Panc1 (cell line): ENCODE results near the gene MINDY4. TPM values are rescaled to one million over a fixed set of nuclear protein-coding genes. Genes with fewer than 3 reads are reported as not detected.

Experiments
- ATAC-seq: fragments of 200-7000 bp; cut with Tn5 transposase; 2 replicates; pipeline ENCODE4 v1.9.1; 2020; ENCODE audit warnings: mild to moderate bottlenecking, moderate library complexity
- BruUV-seq: library from RNA; stranded (reverse); fragments of 400-500 nt; replicated peaks from 2 replicates; lab custom pipeline; 2021; lab: Mats Ljungman, UMichigan
- CTCF ChIA-PET: fragments of 300-600 bp; sonication (Branson Sonifier 250); formaldehyde crosslinking; loops from one replicate; lab custom pipeline; 2022; ENCODE audit warnings: antibody characterized with exemption; lab: Charles Lee
- POLR2A ChIA-PET: fragments of 300-600 bp; sonication (Branson Sonifier 250); formaldehyde crosslinking; loops from one replicate; lab custom pipeline; 2022; ENCODE audit warnings: antibody characterized with exemption; lab: Charles Lee
- DNase-seq: peaks from one replicate; pipeline ENCODE4 v3.0.0-alpha.2; 2010; ENCODE audit warnings: low read depth, low spot score
- H3K27ac ChIP-seq: 2 replicates; pipeline ENCODE4 v1.5.1; 2011; ENCODE audit warnings: mild to moderate bottlenecking, low read length, inconsistent platforms
- H3K27me3 ChIP-seq: fragments of 200-500 bp; sonication (Bioruptor generic); 2 replicates; pipeline ENCODE4 v1.6.0; 2014; ENCODE audit warnings: low read length, inconsistent platforms; ENCODE audit not compliant: control insufficient read depth, insufficient read depth
- H3K36me3 ChIP-seq: fragments of 200-500 bp; sonication (Bioruptor generic); 2 replicates; pipeline ENCODE4 v1.5.1; 2014; ENCODE audit warnings: inconsistent platforms, mild to moderate bottlenecking, low read length, moderate library complexity; ENCODE audit not compliant: control insufficient read depth, insufficient read depth
- H3K4me1 ChIP-seq: 2 replicates; pipeline ENCODE4 v1.5.1; 2011; ENCODE audit warnings: inconsistent platforms, mild to moderate bottlenecking, low read length, moderate library complexity; ENCODE audit not compliant: control insufficient read depth, insufficient read depth
- H3K4me3 ChIP-seq, 2 experiments: 2 replicates each; pipeline ENCODE4 v1.5.1; 2011 to 2012; ENCODE audit warnings: low read depth in 2 of 2, low read length in 2 of 2, mild to moderate bottlenecking in 2 of 2, inconsistent platforms in 1 of 2, moderate library complexity in 1 of 2
- H3K9me3 ChIP-seq: fragments of 200-500 bp; sonication (Bioruptor generic); 2 replicates; pipeline ENCODE4 v1.5.1; 2014; ENCODE audit warnings: low read depth, mild to moderate bottlenecking, inconsistent platforms, low read length, moderate library complexity; ENCODE audit not compliant: control insufficient read depth, insufficient read depth
- POLR2AphosphoS5 ChIP-seq: IDR thresholded peaks from 2 replicates; pipeline ENCODE4 v1.6.1; 2012; ENCODE audit warnings: mild to moderate bottlenecking, low read depth, low read length, moderate library complexity
- SIN3A ChIP-seq: IDR thresholded peaks from 2 replicates; pipeline ENCODE4 v1.6.1; 2012; ENCODE audit warnings: low read depth, mild to moderate bottlenecking, low read length, moderate library complexity, borderline replicate concordance; ENCODE audit not compliant: insufficient read depth
- TCF7L2 ChIP-seq: IDR thresholded peaks from 2 replicates; pipeline ENCODE4 v1.6.1; 2011; ENCODE audit warnings: mild to moderate bottlenecking, low read depth, low read length, inconsistent platforms
- in situ Hi-C: cut with HindIII; loops from 2 replicates; pipeline ENCODE4 v1.10.0; 2016; ENCODE audit warnings: low sequenced_read_pairs, low pct_unique_long_range_greater_than_20kb
- intact Hi-C: fragments of 100-400 bp; cut with micrococcal nuclease; formaldehyde crosslinking; loops from one replicate; pipeline ENCODE4 v1.10.0; 2022; ENCODE audit not compliant: unreplicated experiment
- total RNA-seq: library from RNA; stranded (reverse); gene quantifications from one replicate; pipeline ENCODE4 v1.2.1, GENCODE V29; 2021; ENCODE audit not compliant: unreplicated experiment
- TF ChIP-seq, protein P1 (sequence below): fragments of 450-650 bp; IDR thresholded peaks from 2 replicates; pipeline ENCODE4 v1.5.1; 2017; ENCODE audit warnings: mild to moderate bottlenecking
- TF ChIP-seq, protein P2 (sequence below), 2 experiments: IDR thresholded peaks; 2 replicates each; pipeline ENCODE4 v1.6.1; 2011 to 2012; ENCODE audit warnings: low read depth in 2 of 2, control low read depth in 1 of 2, low read length in 1 of 2, mild to moderate bottlenecking in 1 of 2, moderate library complexity in 1 of 2; ENCODE audit not compliant: insufficient read depth in 1 of 2

MINDY4 gene
- total RNA-seq, 1 experiment from 2014 or later = 6.2 TPM

DNA sequence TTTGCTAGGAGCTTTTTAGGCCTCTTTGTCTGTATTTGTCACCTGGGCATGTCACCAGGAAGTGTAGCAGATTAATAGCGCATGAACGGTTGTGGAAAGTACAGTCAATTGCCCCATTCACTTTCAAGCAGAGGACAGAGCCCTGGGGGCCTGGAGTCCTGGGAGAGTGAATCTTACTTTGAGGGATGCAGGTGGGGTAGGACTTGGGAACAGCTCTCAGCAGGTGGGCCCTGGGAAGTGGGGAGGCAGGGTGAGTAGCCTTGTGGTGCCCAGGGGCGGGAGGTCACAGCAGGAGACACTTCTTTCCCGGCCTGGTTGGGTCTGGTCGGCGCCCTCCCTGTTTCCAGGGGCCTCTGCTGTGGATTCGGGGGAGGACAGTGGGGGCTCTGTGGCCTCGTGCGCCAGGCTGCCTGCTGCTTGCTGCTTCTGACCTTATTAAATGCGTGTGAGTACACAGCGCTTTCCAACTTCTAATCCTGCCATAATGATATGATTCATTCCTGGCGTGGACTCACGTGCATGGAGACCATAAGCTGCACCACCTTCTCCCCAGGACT is 88.8 kb downstream of the MINDY4 start:
- in situ Hi-C loops = no loop called here
- H3K27me3 ChIP-seq = no peaks in the 10 kb centered on the region
- no peak overlapping the region for H3K4me3 ChIP-seq
- H3K4me1 ChIP-seq = no peaks in the 10 kb centered on the region
- DNase-seq = no peak
- CTCF ChIA-PET = no interaction called here
- ATAC-seq = no peak
- TF ChIP-seq, protein P1, sequence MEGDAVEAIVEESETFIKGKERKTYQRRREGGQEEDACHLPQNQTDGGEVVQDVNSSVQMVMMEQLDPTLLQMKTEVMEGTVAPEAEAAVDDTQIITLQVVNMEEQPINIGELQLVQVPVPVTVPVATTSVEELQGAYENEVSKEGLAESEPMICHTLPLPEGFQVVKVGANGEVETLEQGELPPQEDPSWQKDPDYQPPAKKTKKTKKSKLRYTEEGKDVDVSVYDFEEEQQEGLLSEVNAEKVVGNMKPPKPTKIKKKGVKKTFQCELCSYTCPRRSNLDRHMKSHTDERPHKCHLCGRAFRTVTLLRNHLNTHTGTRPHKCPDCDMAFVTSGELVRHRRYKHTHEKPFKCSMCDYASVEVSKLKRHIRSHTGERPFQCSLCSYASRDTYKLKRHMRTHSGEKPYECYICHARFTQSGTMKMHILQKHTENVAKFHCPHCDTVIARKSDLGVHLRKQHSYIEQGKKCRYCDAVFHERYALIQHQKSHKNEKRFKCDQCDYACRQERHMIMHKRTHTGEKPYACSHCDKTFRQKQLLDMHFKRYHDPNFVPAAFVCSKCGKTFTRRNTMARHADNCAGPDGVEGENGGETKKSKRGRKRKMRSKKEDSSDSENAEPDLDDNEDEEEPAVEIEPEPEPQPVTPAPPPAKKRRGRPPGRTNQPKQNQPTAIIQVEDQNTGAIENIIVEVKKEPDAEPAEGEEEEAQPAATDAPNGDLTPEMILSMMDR = no peak
- TF ChIP-seq SIN3A (no peak), TCF7L2 (no peak), POLR2AphosphoS5 (no peak)
- TF ChIP-seq, protein P2, sequence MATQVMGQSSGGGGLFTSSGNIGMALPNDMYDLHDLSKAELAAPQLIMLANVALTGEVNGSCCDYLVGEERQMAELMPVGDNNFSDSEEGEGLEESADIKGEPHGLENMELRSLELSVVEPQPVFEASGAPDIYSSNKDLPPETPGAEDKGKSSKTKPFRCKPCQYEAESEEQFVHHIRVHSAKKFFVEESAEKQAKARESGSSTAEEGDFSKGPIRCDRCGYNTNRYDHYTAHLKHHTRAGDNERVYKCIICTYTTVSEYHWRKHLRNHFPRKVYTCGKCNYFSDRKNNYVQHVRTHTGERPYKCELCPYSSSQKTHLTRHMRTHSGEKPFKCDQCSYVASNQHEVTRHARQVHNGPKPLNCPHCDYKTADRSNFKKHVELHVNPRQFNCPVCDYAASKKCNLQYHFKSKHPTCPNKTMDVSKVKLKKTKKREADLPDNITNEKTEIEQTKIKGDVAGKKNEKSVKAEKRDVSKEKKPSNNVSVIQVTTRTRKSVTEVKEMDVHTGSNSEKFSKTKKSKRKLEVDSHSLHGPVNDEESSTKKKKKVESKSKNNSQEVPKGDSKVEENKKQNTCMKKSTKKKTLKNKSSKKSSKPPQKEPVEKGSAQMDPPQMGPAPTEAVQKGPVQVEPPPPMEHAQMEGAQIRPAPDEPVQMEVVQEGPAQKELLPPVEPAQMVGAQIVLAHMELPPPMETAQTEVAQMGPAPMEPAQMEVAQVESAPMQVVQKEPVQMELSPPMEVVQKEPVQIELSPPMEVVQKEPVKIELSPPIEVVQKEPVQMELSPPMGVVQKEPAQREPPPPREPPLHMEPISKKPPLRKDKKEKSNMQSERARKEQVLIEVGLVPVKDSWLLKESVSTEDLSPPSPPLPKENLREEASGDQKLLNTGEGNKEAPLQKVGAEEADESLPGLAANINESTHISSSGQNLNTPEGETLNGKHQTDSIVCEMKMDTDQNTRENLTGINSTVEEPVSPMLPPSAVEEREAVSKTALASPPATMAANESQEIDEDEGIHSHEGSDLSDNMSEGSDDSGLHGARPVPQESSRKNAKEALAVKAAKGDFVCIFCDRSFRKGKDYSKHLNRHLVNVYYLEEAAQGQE (IDR thresholded peaks at IDR 0.05; ENCODE audit: insufficient read depth in 1 of 2, low read depth in 2 of 2, low read length in 1 of 2) = no peak
- intact Hi-C loops = no loop called here
- no peaks in the 10 kb centered on the region for H3K9me3 ChIP-seq
- POLR2A ChIA-PET = no interaction called here
- no peak overlapping the region for H3K27ac ChIP-seq
- no peaks in the 10 kb centered on the region for H3K36me3 ChIP-seq
- BruUV-seq = no TSS peak

DNA sequence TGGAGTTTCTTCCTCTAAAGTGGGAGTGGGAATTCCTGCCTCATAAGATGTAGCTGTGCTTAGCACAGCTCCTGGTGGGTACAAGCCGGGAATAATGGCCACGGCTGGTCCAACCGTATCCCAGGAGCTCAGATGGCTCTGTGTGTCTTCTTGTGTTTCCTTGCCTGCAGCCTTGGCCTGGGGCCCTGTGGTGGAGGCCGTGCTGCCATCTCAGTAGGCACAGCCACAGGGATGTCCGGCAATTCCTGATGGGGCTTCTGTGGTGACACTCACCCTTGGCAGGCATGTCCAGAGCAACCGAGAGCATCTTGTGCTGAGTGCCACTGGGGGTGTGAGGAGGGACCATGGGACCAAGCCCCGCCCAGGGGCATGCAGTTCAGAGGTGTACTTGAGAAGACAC is 90.4 kb downstream of the MINDY4 start:
- ChIA-PET CTCF (no interaction called here), POLR2A (no interaction called here)
- Histone ChIP-seq H3K27me3 (no peaks in the 10 kb centered on the region), H3K27ac (no peak overlapping the region), H3K4me1 (no peaks in the 10 kb centered on the region), H3K9me3 (no peaks in the 10 kb centered on the region), H3K4me3 (no peak overlapping the region), H3K36me3 (no peaks in the 10 kb centered on the region)
- in situ Hi-C loops (no loop called here), intact Hi-C loops (no loop called here)
- no peak for ATAC-seq
- no peak for DNase-seq
- TF ChIP-seq TCF7L2 = no peak
- no peak for TF ChIP-seq SIN3A
- TF ChIP-seq POLR2AphosphoS5 = no peak
- TF ChIP-seq, protein P2 (IDR thresholded peaks at IDR 0.05; ENCODE audit: insufficient read depth in 1 of 2, low read depth in 2 of 2, low read length in 1 of 2) = no peak
- TF ChIP-seq, protein P1 = no peak
- no TSS peak for BruUV-seq
